ENCODE results near the gene IGSF8. TPM values are rescaled to one million over a fixed set of nuclear protein-coding genes. Genes with fewer than 3 reads are reported as not detected.

Gene IGSF8
- total RNA-seq, 1 donor from 2014 or later = 42.8 TPM

GRCh38 chr1:160064164-160064563, 34.3 kb downstream of the IGSF8 start:
- Mint-ChIP-seq H3K27ac (ENCODE audit: unreplicated experiment) (no peak overlapping the region), H3K36me3 (ENCODE audit: low read depth, unreplicated experiment) (no peaks in the 10 kb centered on the region), H3K4me3 (ENCODE audit: unreplicated experiment) (no peak overlapping the region), H3K9me3 (ENCODE audit: unreplicated experiment) (peaks cover 2% of the 10 kb centered on the region), H3K4me1 (ENCODE audit: low read depth, unreplicated experiment) (peaks cover 6% of the 10 kb centered on the region), H3K27me3 (ENCODE audit: low read depth, unreplicated experiment) (peaks cover 42% of the 10 kb centered on the region)
- no peak overlapping the region for H3K4me2 ChIP-seq (ENCODE audit: low read length)
- no peak for TF ChIP-seq EZH2 (IDR thresholded peaks at IDR 0.05; ENCODE audit: insufficient read depth, low read length)
- TF ChIP-seq CTCF (IDR thresholded peaks at IDR 0.05; ENCODE audit: insufficient read depth, low read depth, low read length) = no peak
- H3K79me2 ChIP-seq (ENCODE audit: insufficient read depth, low read length) = no peaks in the 10 kb centered on the region
- H2AFZ ChIP-seq (ENCODE audit: low read depth, low read length) = no peak overlapping the region
- peaks cover 55% of the 10 kb centered on the region for H3K27me3 ChIP-seq (ENCODE audit: insufficient read depth, low read length)
- FAIRE-seq (no peak), DNase-seq (ENCODE audit: low read depth) (no peak)
- H3K27ac ChIP-seq (ENCODE audit: low read depth, low read length) = no peak overlapping the region
- H3K4me3 ChIP-seq (ENCODE audit: insufficient read depth, low read depth, low read length) = no peak overlapping the region
- H3K9me3 ChIP-seq (ENCODE audit: insufficient read depth, low read depth, low read length) = no peaks in the 10 kb centered on the region
- H3K36me3 ChIP-seq (ENCODE audit: insufficient read depth, low read length) = no peaks in the 10 kb centered on the region
- H3K9ac ChIP-seq (ENCODE audit: low read length) = no peak overlapping the region
- H3K4me1 ChIP-seq (ENCODE audit: insufficient read depth, low read length) = no peaks in the 10 kb centered on the region
- no peaks in the 10 kb centered on the region for H4K20me1 ChIP-seq (ENCODE audit: insufficient read depth, low read length)

GRCh38 chr1:160063176-160063575, 35.2 kb downstream of the IGSF8 start:
- H3K4me3 Mint-ChIP-seq (ENCODE audit: unreplicated experiment) = no peak overlapping the region
- no peak for FAIRE-seq

GRCh38 chr1:160062230-160062532, 36.2 kb downstream of the IGSF8 start:
- H3K4me1 ChIP-seq (ENCODE audit: insufficient read depth, low read length) = no peaks in the 10 kb centered on the region
- no peak for DNase-seq (ENCODE audit: low read depth)
- H3K9me3 ChIP-seq (ENCODE audit: insufficient read depth, low read depth, low read length) = no peaks in the 10 kb centered on the region
- FAIRE-seq = no peak
- no peak for TF ChIP-seq CTCF (IDR thresholded peaks at IDR 0.05; ENCODE audit: insufficient read depth, low read depth, low read length)
- TF ChIP-seq EZH2 (IDR thresholded peaks at IDR 0.05; ENCODE audit: insufficient read depth, low read length) = no peak
- no peak overlapping the region for H3K4me3 Mint-ChIP-seq (ENCODE audit: unreplicated experiment)
- H3K27me3 ChIP-seq (ENCODE audit: insufficient read depth, low read length) = peaks cover 52% of the 10 kb centered on the region
- H3K36me3 ChIP-seq (ENCODE audit: insufficient read depth, low read length) = no peaks in the 10 kb centered on the region
- peaks cover 2% of the 10 kb centered on the region for H3K9me3 Mint-ChIP-seq (ENCODE audit: unreplicated experiment)
- no peak overlapping the region for H3K4me2 ChIP-seq (ENCODE audit: low read length)
- no peaks in the 10 kb centered on the region for H4K20me1 ChIP-seq (ENCODE audit: insufficient read depth, low read length)
- H3K79me2 ChIP-seq (ENCODE audit: insufficient read depth, low read length) = no peaks in the 10 kb centered on the region
- H3K9ac ChIP-seq (ENCODE audit: low read length) = no peak overlapping the region
- no peak overlapping the region for H3K27ac ChIP-seq (ENCODE audit: low read depth, low read length)
- no peak overlapping the region for H3K27ac Mint-ChIP-seq (ENCODE audit: unreplicated experiment)
- H3K4me3 ChIP-seq (ENCODE audit: insufficient read depth, low read depth, low read length) = no peak overlapping the region
- H3K4me1 Mint-ChIP-seq (ENCODE audit: low read depth, unreplicated experiment) = peaks cover 5% of the 10 kb centered on the region
- peaks cover 48% of the 10 kb centered on the region for H3K27me3 Mint-ChIP-seq (ENCODE audit: low read depth, unreplicated experiment)
- H2AFZ ChIP-seq (ENCODE audit: low read depth, low read length) = no peak overlapping the region
- H3K36me3 Mint-ChIP-seq (ENCODE audit: low read depth, unreplicated experiment) = no peaks in the 10 kb centered on the region

More at GRCh38 chr1:160063176-160063575, 35.2 kb downstream of the IGSF8 start:
- Histone ChIP-seq H3K4me1 (ENCODE audit: insufficient read depth, low read length) (no peaks in the 10 kb centered on the region), H3K9me3 (ENCODE audit: insufficient read depth, low read depth, low read length) (no peaks in the 10 kb centered on the region), H3K27me3 (ENCODE audit: insufficient read depth, low read length) (peaks cover 52% of the 10 kb centered on the region), H3K79me2 (ENCODE audit: insufficient read depth, low read length) (no peaks in the 10 kb centered on the region), H2AFZ (ENCODE audit: low read depth, low read length) (no peak overlapping the region), H3K4me3 (ENCODE audit: insufficient read depth, low read depth, low read length) (no peak overlapping the region), H3K27ac (ENCODE audit: low read depth, low read length) (no peak overlapping the region), H3K9ac (ENCODE audit: low read length) (no peak overlapping the region), H3K4me2 (ENCODE audit: low read length) (no peak overlapping the region), H4K20me1 (ENCODE audit: insufficient read depth, low read length) (no peaks in the 10 kb centered on the region), H3K36me3 (ENCODE audit: insufficient read depth, low read length) (no peaks in the 10 kb centered on the region)
- Mint-ChIP-seq H3K36me3 (ENCODE audit: low read depth, unreplicated experiment) (no peaks in the 10 kb centered on the region), H3K27ac (ENCODE audit: unreplicated experiment) (no peak overlapping the region), H3K27me3 (ENCODE audit: low read depth, unreplicated experiment) (peaks cover 40% of the 10 kb centered on the region), H3K9me3 (ENCODE audit: unreplicated experiment) (peaks cover 2% of the 10 kb centered on the region), H3K4me1 (ENCODE audit: low read depth, unreplicated experiment) (peaks cover 6% of the 10 kb centered on the region)
- TF ChIP-seq CTCF (IDR thresholded peaks at IDR 0.05; ENCODE audit: insufficient read depth, low read depth, low read length) = no peak
- no peak for DNase-seq (ENCODE audit: low read depth)
